Measurements from ENCODE around the gene MAFG. TPM values are rescaled to one million over a fixed set of nuclear protein-coding genes. Genes with fewer than 3 reads are reported as not detected.
A peak's percentile ranks its signal among the peaks of the same experiment; 100 is the strongest.

Gene MAFG
- total RNA-seq, 1 experiment from 2014 or later, result 29.8 TPM

- TF ChIP-seq FOXP4 (CRISPR knock-in tag; IDR thresholded peaks at IDR 0.05), result no peak
- TF ChIP-seq GRHL2 (CRISPR knock-in tag; IDR thresholded peaks at IDR 0.05; ENCODE audit: insufficient replicate concordance, severe bottlenecking), result no peak
- no peak; the same call in 1 of the 2 replicates for TF ChIP-seq HMGXB4 (CRISPR knock-in tag; IDR thresholded peaks at IDR 0.05)
- TF ChIP-seq, protein P1, sequence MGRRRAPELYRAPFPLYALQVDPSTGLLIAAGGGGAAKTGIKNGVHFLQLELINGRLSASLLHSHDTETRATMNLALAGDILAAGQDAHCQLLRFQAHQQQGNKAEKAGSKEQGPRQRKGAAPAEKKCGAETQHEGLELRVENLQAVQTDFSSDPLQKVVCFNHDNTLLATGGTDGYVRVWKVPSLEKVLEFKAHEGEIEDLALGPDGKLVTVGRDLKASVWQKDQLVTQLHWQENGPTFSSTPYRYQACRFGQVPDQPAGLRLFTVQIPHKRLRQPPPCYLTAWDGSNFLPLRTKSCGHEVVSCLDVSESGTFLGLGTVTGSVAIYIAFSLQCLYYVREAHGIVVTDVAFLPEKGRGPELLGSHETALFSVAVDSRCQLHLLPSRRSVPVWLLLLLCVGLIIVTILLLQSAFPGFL (CRISPR knock-in tag; IDR thresholded peaks at IDR 0.05; ENCODE audit: borderline replicate concordance), result no peak
- TF ChIP-seq ZNF219 (CRISPR knock-in tag; IDR thresholded peaks at IDR 0.05; ENCODE audit: borderline replicate concordance), result no peak
- TF ChIP-seq, protein P2, sequence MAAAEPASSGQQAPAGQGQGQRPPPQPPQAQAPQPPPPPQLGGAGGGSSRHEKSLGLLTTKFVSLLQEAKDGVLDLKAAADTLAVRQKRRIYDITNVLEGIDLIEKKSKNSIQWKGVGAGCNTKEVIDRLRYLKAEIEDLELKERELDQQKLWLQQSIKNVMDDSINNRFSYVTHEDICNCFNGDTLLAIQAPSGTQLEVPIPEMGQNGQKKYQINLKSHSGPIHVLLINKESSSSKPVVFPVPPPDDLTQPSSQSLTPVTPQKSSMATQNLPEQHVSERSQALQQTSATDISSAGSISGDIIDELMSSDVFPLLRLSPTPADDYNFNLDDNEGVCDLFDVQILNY (CRISPR knock-in tag; IDR thresholded peaks at IDR 0.05), result no peak
- no peak for TF ChIP-seq KAT7 (CRISPR knock-in tag; IDR thresholded peaks at IDR 0.05; ENCODE audit: borderline replicate concordance)
- TF ChIP-seq ZNF423 (CRISPR knock-in tag; IDR thresholded peaks at IDR 0.05), result 0 out of 2 replicates have a peak, but pooled peaks have one; percentile 10
- TF ChIP-seq, protein P3, sequence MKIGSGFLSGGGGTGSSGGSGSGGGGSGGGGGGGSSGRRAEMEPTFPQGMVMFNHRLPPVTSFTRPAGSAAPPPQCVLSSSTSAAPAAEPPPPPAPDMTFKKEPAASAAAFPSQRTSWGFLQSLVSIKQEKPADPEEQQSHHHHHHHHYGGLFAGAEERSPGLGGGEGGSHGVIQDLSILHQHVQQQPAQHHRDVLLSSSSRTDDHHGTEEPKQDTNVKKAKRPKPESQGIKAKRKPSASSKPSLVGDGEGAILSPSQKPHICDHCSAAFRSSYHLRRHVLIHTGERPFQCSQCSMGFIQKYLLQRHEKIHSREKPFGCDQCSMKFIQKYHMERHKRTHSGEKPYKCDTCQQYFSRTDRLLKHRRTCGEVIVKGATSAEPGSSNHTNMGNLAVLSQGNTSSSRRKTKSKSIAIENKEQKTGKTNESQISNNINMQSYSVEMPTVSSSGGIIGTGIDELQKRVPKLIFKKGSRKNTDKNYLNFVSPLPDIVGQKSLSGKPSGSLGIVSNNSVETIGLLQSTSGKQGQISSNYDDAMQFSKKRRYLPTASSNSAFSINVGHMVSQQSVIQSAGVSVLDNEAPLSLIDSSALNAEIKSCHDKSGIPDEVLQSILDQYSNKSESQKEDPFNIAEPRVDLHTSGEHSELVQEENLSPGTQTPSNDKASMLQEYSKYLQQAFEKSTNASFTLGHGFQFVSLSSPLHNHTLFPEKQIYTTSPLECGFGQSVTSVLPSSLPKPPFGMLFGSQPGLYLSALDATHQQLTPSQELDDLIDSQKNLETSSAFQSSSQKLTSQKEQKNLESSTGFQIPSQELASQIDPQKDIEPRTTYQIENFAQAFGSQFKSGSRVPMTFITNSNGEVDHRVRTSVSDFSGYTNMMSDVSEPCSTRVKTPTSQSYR (CRISPR knock-in tag; IDR thresholded peaks at IDR 0.05), result no peak
- TF ChIP-seq, protein P4, sequence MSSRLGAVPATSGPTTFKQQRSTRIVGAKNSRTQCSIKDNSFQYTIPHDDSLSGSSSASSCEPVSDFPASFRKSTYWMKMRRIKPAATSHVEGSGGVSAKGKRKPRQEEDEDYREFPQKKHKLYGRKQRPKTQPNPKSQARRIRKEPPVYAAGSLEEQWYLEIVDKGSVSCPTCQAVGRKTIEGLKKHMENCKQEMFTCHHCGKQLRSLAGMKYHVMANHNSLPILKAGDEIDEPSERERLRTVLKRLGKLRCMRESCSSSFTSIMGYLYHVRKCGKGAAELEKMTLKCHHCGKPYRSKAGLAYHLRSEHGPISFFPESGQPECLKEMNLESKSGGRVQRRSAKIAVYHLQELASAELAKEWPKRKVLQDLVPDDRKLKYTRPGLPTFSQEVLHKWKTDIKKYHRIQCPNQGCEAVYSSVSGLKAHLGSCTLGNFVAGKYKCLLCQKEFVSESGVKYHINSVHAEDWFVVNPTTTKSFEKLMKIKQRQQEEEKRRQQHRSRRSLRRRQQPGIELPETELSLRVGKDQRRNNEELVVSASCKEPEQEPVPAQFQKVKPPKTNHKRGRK (CRISPR knock-in tag; IDR thresholded peaks at IDR 0.05; ENCODE audit: borderline replicate concordance), result no peak
- TF ChIP-seq, protein P5, sequence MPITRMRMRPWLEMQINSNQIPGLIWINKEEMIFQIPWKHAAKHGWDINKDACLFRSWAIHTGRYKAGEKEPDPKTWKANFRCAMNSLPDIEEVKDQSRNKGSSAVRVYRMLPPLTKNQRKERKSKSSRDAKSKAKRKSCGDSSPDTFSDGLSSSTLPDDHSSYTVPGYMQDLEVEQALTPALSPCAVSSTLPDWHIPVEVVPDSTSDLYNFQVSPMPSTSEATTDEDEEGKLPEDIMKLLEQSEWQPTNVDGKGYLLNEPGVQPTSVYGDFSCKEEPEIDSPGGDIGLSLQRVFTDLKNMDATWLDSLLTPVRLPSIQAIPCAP (CRISPR knock-in tag; IDR thresholded peaks at IDR 0.05), result no peak
- TF ChIP-seq ATF6 (CRISPR knock-in tag; IDR thresholded peaks at IDR 0.05), result no peak
Observed at GRCh38 chr17:81923302-81924260, 4.0 kb downstream of the MAFG start (continued).

All from WTC11 (cell line).